Suppressor macrophage treated with lipopolysaccharide for 4 hours (primary cell): Measurements from ENCODE around the gene LRRC63.
"Not testable (repeated sequence)": the region's sequence is repeated elsewhere in the genome, so short reads cannot be mapped to it uniquely, and the experiment has no call there.

ENCODE experiments used
- DNase-seq: peaks from one replicate; pipeline ENCODE4 v3.0.0-alpha.2; 2020

The LRRC63 gene

DNA sequence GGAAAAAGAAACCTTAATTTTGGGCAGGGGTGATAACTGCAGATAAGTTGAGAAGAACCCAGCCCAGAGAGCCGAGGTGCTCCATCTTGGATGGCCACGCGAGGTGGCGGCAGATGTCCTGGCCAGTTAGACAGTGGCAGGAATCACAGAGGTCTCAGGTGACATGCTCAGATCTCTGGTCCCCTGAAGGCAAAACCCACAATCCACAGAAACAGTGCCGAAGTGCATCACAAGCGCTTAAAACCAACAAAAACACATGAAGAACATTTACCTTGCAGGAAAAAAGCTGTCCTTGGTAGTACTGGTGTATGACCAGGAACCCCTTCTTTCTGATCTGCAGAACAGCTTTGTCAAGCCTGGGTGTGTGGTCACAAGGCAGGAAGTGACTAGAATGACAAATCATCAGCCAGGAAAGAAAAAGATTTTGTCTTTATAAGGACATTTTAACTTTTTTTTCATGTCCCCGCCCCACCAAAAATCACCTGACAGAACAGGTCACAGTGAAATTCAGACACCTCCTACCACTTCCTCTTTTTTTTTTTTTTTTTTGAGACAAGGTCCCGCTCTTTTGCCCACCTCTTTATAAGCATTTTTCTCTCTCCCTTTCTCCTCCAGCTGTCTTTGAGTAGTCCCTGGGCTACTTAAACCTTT, 29.8 kb upstream of the LRRC63 start, which contains the start of gene LCP1:
Gene LCP1, minus strand, starts transcription at position 338 of the 651 bp plus-strand sequence. CDS start 22,515 bp downstream, outside the sequence.
- peak; percentile 74 for DNase-seq

GRCh38 chr13:46182491-46182877, 29.2 kb upstream of the LRRC63 start:
- DNase-seq: no peak

- no peak for DNase-seq
Observed at GRCh38 chr13:46183018-46183946, 28.4 kb upstream of the LRRC63 start.

- peak; percentile 75 for DNase-seq
Observed at GRCh38 chr13:46184277-46184699, 27.4 kb upstream of the LRRC63 start.

DNA sequence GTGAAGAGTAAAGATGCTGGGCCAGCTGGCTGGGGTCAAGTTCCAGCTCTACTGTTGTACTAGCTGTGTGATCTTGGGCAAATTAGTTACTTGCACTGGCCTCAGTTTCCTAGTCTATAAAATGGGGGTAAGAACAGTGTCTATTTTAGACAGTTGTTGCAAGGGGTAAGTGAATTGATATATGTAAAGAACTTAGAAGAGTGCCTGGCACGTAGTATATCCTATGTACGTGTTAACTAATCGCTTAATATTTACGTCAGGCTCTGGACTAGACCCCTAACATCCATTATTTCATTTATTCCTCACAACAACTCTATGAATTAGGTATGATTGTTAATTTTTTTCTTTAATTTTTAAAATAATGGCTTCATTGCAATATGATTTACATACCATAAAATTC, 26.1 kb upstream of the LRRC63 start:
- no peak for DNase-seq

DNA sequence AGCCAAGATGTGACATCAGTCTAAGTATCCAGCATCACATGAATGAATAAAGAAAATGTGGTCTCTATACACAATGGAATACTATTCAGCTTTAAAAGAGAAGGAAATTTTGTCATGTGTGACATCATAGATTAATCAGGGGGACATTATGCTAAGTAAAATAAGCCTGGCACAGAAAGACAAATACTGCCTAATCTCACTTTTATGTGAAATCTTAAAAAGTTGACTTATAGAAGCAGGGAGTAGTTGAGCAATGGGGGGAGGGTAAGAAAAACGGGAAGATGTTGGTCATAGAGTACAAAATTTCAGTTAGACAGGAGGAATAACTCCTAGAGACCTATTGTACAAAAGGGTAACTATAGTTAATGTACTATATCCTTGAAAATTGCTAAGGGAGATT, 19.3 kb upstream of the LRRC63 start:
- no peak for DNase-seq

GRCh38 chr13:46195016-46195415, 16.7 kb upstream of the LRRC63 start:
- DNase-seq: peak; percentile 70

DNA sequence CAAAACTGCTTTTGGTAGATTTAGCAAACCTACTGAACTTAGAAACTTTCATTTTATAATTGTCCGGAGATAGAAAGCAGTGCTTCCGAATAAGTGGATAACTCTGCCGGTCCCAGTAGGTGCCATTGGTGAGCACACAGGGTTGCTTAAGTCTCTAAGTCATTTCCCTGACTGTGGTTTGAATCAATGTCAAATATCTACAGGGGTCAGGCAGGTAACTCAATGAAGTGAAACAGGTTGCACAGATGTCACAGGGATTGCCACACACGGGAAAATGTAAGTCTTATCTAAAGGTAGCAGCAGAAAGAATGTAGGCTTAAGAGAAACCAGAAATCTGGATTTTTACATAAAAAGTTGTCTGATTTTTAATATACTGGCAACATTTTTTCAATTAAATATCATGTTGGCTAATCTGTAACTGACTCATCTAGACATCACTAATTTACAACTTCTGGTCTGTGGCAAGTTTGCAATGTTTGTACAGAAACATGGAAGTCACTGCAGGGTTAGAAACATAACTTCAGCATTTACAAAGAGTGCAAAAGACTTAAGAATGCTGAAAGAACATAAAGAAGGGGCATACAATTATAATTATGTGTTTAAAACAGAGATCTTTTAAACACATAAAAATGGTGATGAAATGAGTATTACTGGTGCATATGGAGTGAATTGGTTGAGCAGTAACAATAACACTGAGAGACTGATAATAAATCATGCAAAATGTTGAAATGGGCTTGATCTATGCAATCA, 14.3 kb upstream of the LRRC63 start:
- no peak for DNase-seq

GRCh38 chr13:46198696-46199193, 13.0 kb upstream of the LRRC63 start:
- no peak for DNase-seq

DNA sequence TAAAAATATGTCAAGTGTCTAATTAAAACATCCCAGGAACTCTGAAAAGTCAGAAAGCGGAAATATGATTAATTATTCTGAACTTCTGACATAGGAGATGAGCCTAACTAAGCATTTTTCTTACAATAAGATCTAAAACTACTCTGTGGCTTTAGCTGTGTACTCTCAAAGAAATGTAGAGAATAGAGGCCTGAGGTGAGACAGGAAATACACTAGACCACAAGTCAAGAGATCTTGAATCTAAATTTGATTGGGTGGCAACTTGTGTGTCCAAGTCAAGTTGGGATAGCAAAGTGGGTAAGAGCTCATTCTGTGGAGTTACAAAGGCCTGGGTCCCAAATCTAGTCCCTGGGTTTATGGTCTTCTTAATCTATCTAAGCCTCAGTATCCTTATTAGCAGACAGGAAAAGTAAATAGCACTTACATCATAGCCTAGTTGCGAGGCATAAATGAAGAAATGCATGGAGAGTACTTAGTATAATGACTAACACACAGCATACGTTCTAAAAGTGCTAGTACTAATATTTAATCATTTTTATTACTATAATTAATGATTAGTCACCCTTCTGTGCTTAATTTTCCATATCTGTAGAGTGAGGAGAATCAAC, 9.4 kb upstream of the LRRC63 start:
- no peak for DNase-seq

- DNase-seq: peak; percentile 45
Observed at GRCh38 chr13:46202966-46203365, 8.8 kb upstream of the LRRC63 start.

- DNase-seq: no peak
Observed at GRCh38 chr13:46206143-46206542, 5.6 kb upstream of the LRRC63 start.

DNA sequence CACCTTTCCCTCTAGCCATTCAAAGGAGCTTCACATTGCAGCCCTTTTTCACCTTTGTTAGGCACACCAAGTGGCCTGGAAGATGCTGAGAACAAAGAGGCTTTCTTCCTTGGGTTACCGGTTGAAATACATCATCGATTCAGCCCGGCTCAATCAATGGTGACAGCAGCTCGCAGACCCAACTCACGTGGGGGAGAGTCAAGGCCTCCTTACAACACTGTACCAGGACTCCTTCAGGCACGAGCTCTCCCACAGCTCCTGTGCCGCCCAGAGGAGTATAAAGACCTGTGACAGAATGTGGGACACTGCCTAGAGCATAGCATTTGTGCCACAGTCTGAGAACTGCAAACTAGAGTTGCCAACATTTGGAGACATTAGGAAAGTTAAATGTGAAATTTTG, 3.9 kb upstream of the LRRC63 start:
- DNase-seq: no peak

DNA sequence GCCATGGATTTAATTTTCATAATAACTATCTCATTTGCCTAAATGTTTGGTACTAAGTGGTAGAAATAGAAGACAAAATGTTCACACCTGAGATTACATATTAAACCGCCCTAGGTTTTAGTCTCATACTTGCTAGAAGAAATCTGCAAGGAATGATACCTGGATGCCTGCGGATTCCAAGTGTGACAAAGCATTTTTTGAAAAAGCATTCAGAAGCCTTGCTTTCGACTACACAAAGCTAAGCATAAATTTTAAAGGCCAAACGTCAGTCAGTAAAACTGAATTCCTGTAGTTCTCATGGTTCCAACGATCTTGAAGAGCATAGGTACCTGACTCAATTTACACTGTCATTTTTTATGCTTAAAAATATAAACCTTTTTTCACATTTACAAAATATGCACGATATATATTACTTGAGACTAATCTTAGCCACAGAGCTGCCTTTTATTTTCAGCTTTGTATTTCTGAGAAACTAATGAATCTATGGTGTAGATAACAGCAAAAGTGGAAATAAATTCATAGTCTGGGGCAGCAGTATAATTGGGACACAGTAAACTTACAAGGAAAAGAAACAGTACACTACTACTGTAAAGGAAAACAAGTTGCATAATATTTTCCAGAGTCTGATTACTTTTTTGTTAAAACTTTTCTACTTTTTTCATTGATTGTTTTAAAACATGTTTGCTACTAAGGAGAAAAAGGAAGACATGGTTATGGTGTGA, 1.2 kb upstream of the LRRC63 start:
- DNase-seq: no peak

DNA sequence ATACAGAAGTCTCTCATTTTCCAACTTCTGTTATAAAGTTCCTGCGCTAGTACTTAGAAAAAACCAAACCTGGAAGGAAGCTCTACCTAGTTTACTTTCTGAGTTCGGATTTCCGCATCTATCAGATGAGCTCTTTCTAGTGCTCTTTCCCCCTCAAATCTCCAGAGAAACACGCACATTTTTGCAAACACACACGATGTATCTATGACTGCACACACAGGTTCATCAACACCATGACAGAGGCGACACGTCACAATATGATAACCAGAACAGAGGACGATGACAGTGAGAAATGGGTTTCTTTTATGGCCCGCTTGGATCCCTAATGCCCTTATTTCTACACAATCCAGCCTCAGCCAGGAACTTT, 629 bp upstream of the LRRC63 start:
- DNase-seq: peak; percentile 56

- no peak for DNase-seq
Observed at GRCh38 chr13:46213242-46213641, 1.5 kb downstream of the LRRC63 start.

DNA sequence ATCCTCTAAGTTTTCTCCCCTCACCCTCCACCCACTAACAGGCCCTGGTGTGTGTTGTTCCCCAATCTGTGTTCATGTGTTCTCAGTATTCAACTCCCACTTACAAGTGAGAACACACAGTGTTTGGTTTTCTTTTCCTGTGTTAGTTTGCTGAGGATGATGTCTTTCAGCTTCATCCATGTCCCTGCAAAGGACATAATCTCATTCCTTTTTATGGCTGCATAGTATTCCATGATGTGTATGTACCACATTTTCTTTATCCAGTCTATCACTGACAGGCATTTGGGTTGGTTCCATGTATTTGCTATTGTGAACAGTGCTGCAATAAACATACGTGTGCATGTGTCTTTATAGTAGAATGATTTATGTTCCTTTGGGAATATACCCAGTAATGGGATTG, 3.0 kb downstream of the LRRC63 start:
- not testable (repeated sequence) for DNase-seq

DNA sequence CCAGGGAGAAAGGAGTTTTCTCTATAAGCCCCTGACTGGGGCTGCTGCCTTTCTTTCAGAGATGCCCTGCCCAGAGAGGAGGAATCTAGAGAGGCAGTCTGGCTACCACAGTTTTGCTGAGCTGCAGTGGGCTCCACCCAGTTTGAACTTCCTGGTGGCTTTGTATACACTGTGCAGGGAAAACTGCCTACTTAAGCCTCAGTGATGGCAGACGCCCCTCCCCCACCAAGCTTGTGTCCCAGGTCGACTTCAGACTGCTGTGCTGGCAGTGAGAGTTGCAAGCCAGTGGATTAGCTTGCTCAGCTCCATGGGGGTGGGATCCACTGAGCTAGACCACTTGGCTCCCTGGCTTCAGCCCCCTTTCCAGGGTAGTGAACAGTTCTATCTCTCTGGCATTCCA, 8.5 kb downstream of the LRRC63 start:
- not testable (repeated sequence) for DNase-seq

GRCh38 chr13:46229251-46229650, 17.5 kb downstream of the LRRC63 start:
- no peak for DNase-seq

DNA sequence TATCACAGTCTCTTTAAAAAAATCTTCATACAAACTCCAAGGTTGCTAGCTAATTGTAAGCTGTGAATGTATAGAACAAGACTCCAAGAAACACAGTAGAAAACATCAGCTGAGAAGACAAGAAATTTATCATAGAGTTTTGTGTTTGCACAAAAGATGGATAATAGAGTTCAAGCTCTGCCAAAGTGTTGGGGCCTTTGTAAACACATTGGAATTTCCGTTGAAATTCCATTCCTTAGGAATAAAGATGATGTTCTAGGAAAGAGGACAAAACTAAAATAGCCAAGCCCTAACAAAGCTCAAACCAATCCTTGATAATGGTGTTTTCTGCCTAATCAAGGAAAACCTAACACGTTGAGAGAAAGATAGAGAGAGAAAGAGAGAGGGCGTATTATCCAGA, 20.6 kb downstream of the LRRC63 start:
- no peak for DNase-seq

DNA sequence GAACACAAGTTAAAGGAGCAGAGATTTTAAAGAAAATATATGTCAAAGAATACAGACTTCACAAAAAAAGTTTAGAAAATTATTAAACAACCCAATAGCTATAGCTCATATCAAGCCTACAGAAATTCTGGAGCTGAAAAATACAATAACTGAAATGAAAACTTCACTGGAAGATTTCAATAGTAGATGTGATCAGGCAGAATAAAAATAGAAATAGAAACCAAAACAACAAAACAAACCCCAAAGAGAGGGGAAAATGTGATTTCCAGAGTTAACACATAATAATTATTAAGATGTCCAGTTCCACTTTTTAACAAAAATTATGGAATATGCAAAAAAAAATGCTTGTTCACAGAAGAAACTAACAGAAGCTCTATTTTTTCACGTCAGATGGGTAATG, 23.6 kb downstream of the LRRC63 start:
- DNase-seq: peak; percentile 49

DNA sequence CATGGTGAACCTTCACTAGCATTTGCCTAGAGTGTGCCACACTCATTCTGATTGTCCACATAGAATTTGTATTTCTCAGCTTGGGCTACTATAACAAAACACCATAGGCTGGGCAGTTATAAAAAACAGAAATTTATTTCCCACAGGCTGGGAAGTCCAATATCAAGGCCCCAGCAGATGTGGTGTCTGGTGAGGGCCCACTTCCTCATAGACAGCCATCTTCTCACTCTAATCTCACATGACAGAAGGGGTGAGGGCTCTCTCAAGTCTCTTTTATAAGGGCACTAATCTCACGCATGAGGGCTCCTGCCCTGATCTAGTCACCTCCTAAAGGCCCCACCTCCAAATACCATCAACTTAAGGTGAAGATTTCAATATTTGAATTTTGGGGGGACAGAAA, 53.6 kb downstream of the LRRC63 start:
- no peak for DNase-seq
